H9 (cell line): ENCODE data around the gene TLE5. TPM values are rescaled to one million over a fixed set of nuclear protein-coding genes. Genes with fewer than 3 reads are reported as not detected.

Source experiments
- DNase-seq: peaks from one replicate; pipeline ENCODE4 v3.0.0-alpha.2; 2017
- H2AFZ ChIP-seq: one replicate; pipeline ENCODE4 v1.6.1; 2013; ENCODE audit warnings: mild to moderate bottlenecking, low read length, control low read depth, moderate library complexity
- H2AK5ac ChIP-seq: 2 replicates; pipeline ENCODE4 v1.6.1; 2013; ENCODE audit warnings: low read length, control low read depth, mixed read lengths; ENCODE audit not compliant: insufficient read length
- H2BK120ac ChIP-seq: one replicate; pipeline ENCODE4 v1.6.1; 2013; ENCODE audit warnings: low read depth, mild to moderate bottlenecking, low read length, control low read depth, inconsistent platforms; ENCODE audit not compliant: poor library complexity, severe bottlenecking
- H2BK12ac ChIP-seq: 2 replicates; pipeline ENCODE4 v1.6.1; 2013; ENCODE audit warnings: low read length, control low read depth, mixed read lengths, low read depth; ENCODE audit not compliant: insufficient read length
- H2BK15ac ChIP-seq: 2 replicates; pipeline ENCODE4 v1.6.1; 2013; ENCODE audit warnings: low read depth, low read length, control low read depth
- H2BK20ac ChIP-seq: one replicate; pipeline ENCODE4 v1.6.1; 2013; ENCODE audit warnings: low read depth, mild to moderate bottlenecking, low read length, control low read depth, inconsistent platforms; ENCODE audit not compliant: poor library complexity, severe bottlenecking
- H2BK5ac ChIP-seq: 2 replicates; pipeline ENCODE4 v1.6.1; 2013; ENCODE audit warnings: low read length, control low read depth, mixed read lengths; ENCODE audit not compliant: insufficient read length
- H3K14ac ChIP-seq: 2 replicates; pipeline ENCODE4 v1.6.1; 2013; ENCODE audit warnings: low read length, control low read depth; ENCODE audit not compliant: insufficient read depth
- H3K18ac ChIP-seq: 2 replicates; pipeline ENCODE4 v1.6.1; 2013; ENCODE audit warnings: low read depth, mild to moderate bottlenecking, mixed read lengths, low read length, control low read depth; ENCODE audit not compliant: insufficient read length
- H3K23ac ChIP-seq: 2 replicates; pipeline ENCODE4 v1.6.1; 2013; ENCODE audit warnings: low read length, control low read depth, mixed read lengths, low read depth; ENCODE audit not compliant: insufficient read length
- H3K23me2 ChIP-seq: 2 replicates; pipeline ENCODE4 v1.6.1; 2013; ENCODE audit warnings: low read depth, mild to moderate bottlenecking, mixed read lengths, low read length, control low read depth; ENCODE audit not compliant: insufficient read length, poor library complexity, severe bottlenecking
- H3K27ac ChIP-seq: 2 replicates; pipeline ENCODE4 v1.5.1; 2013; ENCODE audit warnings: low read length, control low read depth, mixed read lengths, low read depth; ENCODE audit not compliant: insufficient read length
- H3K27me3 ChIP-seq: 2 replicates; pipeline ENCODE4 v1.6.1; 2013; ENCODE audit warnings: low read length, control low read depth, inconsistent platforms; ENCODE audit not compliant: insufficient read depth
- H3K4ac ChIP-seq: 2 replicates; pipeline ENCODE4 v1.6.1; 2013; ENCODE audit warnings: low read depth, mild to moderate bottlenecking, control low read depth, inconsistent platforms, low read length, moderate library complexity
- H3K4me1 ChIP-seq: 2 replicates; pipeline ENCODE4 v1.6.1; 2013; ENCODE audit warnings: low read length, control low read depth, inconsistent platforms; ENCODE audit not compliant: insufficient read depth
- H3K4me2 ChIP-seq: 2 replicates; pipeline ENCODE4 v1.6.1; 2013; ENCODE audit warnings: low read length, control low read depth, mixed read lengths; ENCODE audit not compliant: insufficient read length, insufficient read depth
- H3K56ac ChIP-seq: 2 replicates; pipeline ENCODE4 v1.6.1; 2013; ENCODE audit warnings: low read depth, mild to moderate bottlenecking, mixed read lengths, low read length, control low read depth; ENCODE audit not compliant: insufficient read length
- H3K79me1 ChIP-seq: 2 replicates; pipeline ENCODE4 v1.6.1; 2013; ENCODE audit warnings: low read depth, mild to moderate bottlenecking, moderate library complexity, low read length, control low read depth, inconsistent platforms; ENCODE audit not compliant: insufficient read depth, poor library complexity, severe bottlenecking
- H3K79me2 ChIP-seq: 2 replicates; pipeline ENCODE4 v1.6.1; 2013; ENCODE audit warnings: low read length, control low read depth, inconsistent platforms; ENCODE audit not compliant: insufficient read depth
- H3K9ac ChIP-seq: 2 replicates; pipeline ENCODE4 v1.6.1; 2013; ENCODE audit warnings: low read length, control low read depth, mixed read lengths; ENCODE audit not compliant: insufficient read length; ENCODE audit errors: extremely low read depth
- H3K9me3 ChIP-seq: one replicate; pipeline ENCODE4 v1.6.1; 2013; ENCODE audit warnings: low read depth, low read length, inconsistent platforms; ENCODE audit not compliant: control insufficient read depth
- H3T11ph ChIP-seq: one replicate; pipeline ENCODE4 v1.6.1; 2013; ENCODE audit warnings: mild to moderate bottlenecking, low read length, control low read depth, inconsistent platforms
- H4K20me1 ChIP-seq: one replicate; pipeline ENCODE4 v1.6.1; 2013; ENCODE audit not compliant: control insufficient read depth, insufficient read length, insufficient read depth
- H4K5ac ChIP-seq: 2 replicates; pipeline ENCODE4 v1.6.1; 2013; ENCODE audit warnings: low read depth, mild to moderate bottlenecking, mixed read lengths, low read length, control low read depth; ENCODE audit not compliant: insufficient read length
- H4K8ac ChIP-seq: replicated peaks from 2 replicates; pipeline ENCODE4 v1.6.1; 2013; ENCODE audit warnings: low read length, control low read depth, mixed read lengths, low read depth; ENCODE audit not compliant: insufficient read length
- H4K91ac ChIP-seq: 2 replicates; pipeline ENCODE4 v1.6.1; 2013; ENCODE audit warnings: low read depth, mild to moderate bottlenecking, moderate library complexity, mixed read lengths, low read length, control low read depth; ENCODE audit not compliant: insufficient read length
- H3K27ac Mint-ChIP-seq, 3 experiments: 2 replicates in 2 of 3; 3 replicates in 1 of 3; pipeline ENCODE4 v1.8.0; 2020 to 2021; ENCODE audit warnings: mixed read lengths in 3 of 3, mild to moderate bottlenecking in 1 of 3, moderate library complexity in 1 of 3
- H3K27me3 Mint-ChIP-seq: 2 replicates; pipeline ENCODE4 v1.8.0; 2021; ENCODE audit warnings: low read depth, mild to moderate bottlenecking, moderate library complexity, mixed read lengths
- H3K36me3 Mint-ChIP-seq, 3 experiments: 2 replicates in 2 of 3; 3 replicates in 1 of 3; pipeline ENCODE4 v1.8.0; 2020 to 2021; ENCODE audit warnings: low read depth in 3 of 3, mixed read lengths in 3 of 3; ENCODE audit not compliant: insufficient read depth in 1 of 3
- H3K4me1 Mint-ChIP-seq, 2 experiments: 2 replicates each; pipeline ENCODE4 v1.8.0; 2020; ENCODE audit warnings: mixed read lengths in 2 of 2
- H3K4me3 Mint-ChIP-seq, 2 experiments: 2 replicates in 1 of 2; 3 replicates in 1 of 2; pipeline ENCODE4 v1.8.0; 2020 to 2021; ENCODE audit warnings: mild to moderate bottlenecking in 2 of 2, mixed read lengths in 2 of 2, moderate library complexity in 1 of 2
- H3K9me3 Mint-ChIP-seq, 2 experiments: 2 replicates in 1 of 2; 3 replicates in 1 of 2; pipeline ENCODE4 v1.8.0; 2020; ENCODE audit warnings: mild to moderate bottlenecking in 2 of 2, mixed read lengths in 2 of 2, moderate library complexity in 1 of 2
- WGBS: extraction: QIAGEN DNeasy Blood & Tissue Kit; methylation state at CpG from one replicate; pipeline ENCODE4 v1.1.7; 2013; ENCODE audit warnings: missing lambda C conversion rate, low lambda C conversion rate, mixed read lengths; ENCODE audit not compliant: insufficient read length; ENCODE audit errors: extremely low coverage; 5-methylcytosine and 5-hydroxymethylcytosine counted together
- total RNA-seq: library from RNA; stranded (reverse); gene quantifications from 2 replicates; pipeline ENCODE4 v1.2.1, GENCODE V29; 2021
- TF ChIP-seq, protein P1 (sequence below): fragments of 200-600 bp; sonication (generic); conservative IDR thresholded peaks from 3 replicates; pipeline ENCODE4 v1.8.0; 2021; ENCODE audit warnings: antibody characterized with exemption, mild to moderate bottlenecking

Gene TLE5
- total RNA-seq, 1 experiment from 2014 or later, result 221 TPM

DNA sequence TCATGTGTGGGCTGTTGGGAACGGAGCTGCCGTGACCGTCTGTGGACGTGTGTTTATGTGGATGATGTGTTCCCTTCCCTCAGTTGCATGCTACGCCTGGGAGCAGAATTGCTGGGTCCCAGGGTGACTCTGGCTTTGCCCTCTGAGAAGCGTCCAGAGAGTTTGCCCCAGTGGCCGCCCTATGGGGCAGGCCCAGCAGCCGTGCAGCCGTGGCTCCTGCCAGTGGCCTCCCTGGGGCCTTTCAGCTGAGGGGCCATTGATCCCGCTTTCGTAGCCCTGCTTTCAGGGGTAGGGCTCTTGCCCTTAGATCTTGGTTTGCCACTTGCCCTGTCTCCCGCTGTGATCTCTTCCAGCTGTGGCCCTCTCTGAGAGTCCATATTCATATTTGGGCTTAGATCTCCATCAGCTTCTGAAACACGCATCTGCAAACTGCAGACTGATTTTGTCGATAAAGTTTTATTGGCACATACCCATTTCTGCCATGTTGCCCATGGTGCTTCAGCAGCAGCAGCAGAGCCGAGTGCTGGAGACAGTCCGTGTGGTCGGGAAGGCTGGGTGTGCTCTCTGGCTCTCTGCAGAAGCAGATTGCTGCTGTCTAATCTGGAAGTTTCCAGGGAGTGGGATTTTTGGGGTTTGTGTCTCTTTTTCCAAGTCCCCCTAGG is 49.4 kb upstream of the TLE5 start:
- Histone ChIP-seq H2BK120ac (no peak overlapping the region), H3K79me1 (no peaks in the 10 kb centered on the region), H3K23me2 (no peaks in the 10 kb centered on the region), H2BK12ac (no peak overlapping the region), H2AK5ac (no peak overlapping the region), H3K9me3 (no peaks in the 10 kb centered on the region), H3T11ph (no peak overlapping the region), H4K91ac (no peak overlapping the region), H3K27me3 (no peaks in the 10 kb centered on the region), H3K9ac (no peak overlapping the region), H3K4ac (no peak overlapping the region), H4K20me1 (no peaks in the 10 kb centered on the region), H2BK5ac (no peak overlapping the region), H3K4me1 (no peaks in the 10 kb centered on the region; the same call in 1 of the 2 replicates), H3K23ac (no peak overlapping the region), H4K8ac (no peak overlapping the region), H3K4me2 (no peak overlapping the region), H3K27ac (no peak overlapping the region), H2BK20ac (no peak overlapping the region), H2AFZ (no peak overlapping the region), H3K18ac (no peak overlapping the region), H2BK15ac (no peak overlapping the region), H3K56ac (no peak overlapping the region), H3K79me2 (0 out of 2 replicates have a peak, but pooled peaks cover under 1% of the 10 kb centered on the region), H4K5ac (no peak overlapping the region), H3K14ac (no peak overlapping the region)
- Mint-ChIP-seq H3K36me3 (no peaks in the 10 kb centered on the region; a peak in 3 of 7 replicates), H3K4me1 (peaks cover 19 to 30% of the 10 kb centered on the region in 2 experiments), H3K9me3 (no peaks in the 10 kb centered on the region), H3K4me3 (no peak overlapping the region), H3K27ac (peak overlapping the region in 2 of 3 experiments; percentile 17 to 20; a peak in 1 of 7 replicates), H3K27me3 (no peaks in the 10 kb centered on the region)
- DNase-seq, result no peak
- TF ChIP-seq, protein P1, sequence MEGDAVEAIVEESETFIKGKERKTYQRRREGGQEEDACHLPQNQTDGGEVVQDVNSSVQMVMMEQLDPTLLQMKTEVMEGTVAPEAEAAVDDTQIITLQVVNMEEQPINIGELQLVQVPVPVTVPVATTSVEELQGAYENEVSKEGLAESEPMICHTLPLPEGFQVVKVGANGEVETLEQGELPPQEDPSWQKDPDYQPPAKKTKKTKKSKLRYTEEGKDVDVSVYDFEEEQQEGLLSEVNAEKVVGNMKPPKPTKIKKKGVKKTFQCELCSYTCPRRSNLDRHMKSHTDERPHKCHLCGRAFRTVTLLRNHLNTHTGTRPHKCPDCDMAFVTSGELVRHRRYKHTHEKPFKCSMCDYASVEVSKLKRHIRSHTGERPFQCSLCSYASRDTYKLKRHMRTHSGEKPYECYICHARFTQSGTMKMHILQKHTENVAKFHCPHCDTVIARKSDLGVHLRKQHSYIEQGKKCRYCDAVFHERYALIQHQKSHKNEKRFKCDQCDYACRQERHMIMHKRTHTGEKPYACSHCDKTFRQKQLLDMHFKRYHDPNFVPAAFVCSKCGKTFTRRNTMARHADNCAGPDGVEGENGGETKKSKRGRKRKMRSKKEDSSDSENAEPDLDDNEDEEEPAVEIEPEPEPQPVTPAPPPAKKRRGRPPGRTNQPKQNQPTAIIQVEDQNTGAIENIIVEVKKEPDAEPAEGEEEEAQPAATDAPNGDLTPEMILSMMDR, result no peak
- no CpG with 5 or more reads among the region's 17 CpGs for WGBS
